Amniotic epithelial cell (primary cell): ENCODE measurements around the gene SREBF1.
"Not testable (repeated sequence)": the region's sequence is repeated elsewhere in the genome, so short reads cannot be mapped to it uniquely, and the experiment has no call there.

ENCODE experiments used
- DNase-seq: peaks from one replicate; pipeline ENCODE4 v3.0.0-alpha.2; 2010; ENCODE audit warnings: low read depth

Gene SREBF1

DNA sequence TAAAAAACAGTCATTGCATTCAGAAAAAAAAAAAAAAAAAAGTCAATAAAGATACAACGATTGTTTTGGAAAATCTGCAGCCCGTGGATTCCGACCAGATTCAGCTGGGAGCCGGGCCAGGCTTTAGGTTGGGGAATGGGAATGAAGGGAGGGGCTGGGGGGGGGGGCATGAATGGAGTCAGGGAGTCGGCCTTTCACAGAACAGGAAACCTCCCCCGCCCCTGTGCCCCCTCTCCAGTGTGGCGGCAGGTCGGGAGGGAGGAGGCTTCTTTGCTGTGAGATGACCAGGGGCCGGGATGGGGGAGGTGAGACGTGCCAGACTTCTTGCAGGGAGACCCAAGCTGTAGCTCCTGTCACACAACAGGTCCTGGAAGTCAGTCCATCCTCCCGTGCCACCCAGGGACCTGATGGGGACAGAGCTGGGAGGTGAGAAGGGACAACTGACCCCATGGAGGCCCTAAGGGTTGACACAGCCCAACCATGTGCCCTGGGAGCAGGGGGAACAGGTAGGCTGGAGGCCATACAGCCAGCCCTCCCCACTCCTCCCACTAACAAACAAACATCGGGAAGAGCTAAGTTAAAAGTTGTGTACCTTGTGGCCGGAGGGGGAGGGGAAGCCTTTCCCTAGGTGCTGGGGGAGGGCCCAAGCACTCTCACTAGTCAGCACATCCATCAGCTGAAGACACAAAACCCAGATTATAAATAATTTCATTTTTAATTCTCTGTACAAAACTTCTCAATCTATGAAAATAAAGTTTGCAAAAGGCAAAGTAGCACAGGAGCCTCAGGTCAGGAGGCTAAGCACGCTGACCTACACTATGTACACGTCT, 25.2 kb downstream of the SREBF1 start:
- peak; percentile 7 for DNase-seq

GRCh38 chr17:17810895-17811248, 25.9 kb downstream of the SREBF1 start:
- no peak for DNase-seq

GRCh38 chr17:17810084-17810894, 26.5 kb downstream of the SREBF1 start:
- DNase-seq = peak; percentile 75

GRCh38 chr17:17809531-17810083, 27.2 kb downstream of the SREBF1 start:
- no peak for DNase-seq

DNA sequence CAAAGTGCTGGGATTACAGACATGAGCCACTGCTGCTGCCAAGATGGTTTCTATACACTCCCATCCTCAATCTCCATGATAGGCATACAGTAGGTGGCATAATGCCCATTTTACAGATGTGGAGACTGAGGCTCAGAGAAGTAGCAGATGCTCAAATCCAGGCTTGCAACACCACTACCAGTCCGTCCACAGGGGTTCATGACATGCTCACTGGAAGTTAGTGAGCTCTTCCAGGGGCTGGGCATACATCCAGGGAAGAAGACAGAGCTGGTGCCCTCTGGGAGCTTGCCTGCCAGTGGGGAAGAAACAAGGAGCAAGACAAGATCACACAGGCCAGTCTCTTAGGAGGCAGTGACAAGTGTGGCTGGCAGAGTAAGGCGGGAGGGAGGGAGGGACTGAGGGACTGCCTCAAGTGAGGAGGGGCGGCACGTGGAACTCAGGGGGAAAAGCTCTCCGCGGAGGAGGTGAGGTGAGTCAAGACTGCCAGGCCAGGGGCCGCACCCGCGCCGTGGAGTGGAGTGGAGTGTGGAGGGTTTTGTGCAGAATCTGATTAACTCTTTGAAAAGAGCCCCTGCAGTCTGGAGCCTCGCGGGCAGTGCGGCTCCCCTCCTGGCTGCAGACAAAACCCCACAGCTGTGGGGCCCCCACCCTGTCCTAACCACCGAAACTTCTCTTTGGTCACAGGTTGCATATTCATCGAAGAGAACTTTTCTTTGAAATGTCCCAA, 27.9 kb downstream of the SREBF1 start:
- DNase-seq = peak; percentile 75

DNA sequence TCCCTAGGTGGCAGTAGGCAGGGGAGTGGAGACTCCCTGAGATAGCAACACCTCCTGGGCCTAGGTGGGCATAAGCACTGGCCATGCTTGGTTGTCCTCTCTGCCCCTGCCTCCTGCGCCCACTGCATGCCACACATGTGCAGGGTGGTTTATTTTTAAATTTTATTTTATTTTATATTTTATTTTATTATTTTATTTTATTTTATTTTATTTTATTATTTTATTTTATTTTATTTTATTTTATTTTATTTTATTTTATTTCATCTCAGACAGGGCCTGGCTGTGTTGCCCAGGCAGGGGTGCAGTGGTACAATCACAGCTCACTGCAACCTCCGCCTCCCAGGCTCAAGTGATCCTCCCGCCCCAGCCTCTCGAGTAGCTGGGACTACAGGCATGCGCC, 28.6 kb downstream of the SREBF1 start:
- DNase-seq = not testable (repeated sequence)

- DNase-seq = no peak
These were observed 29.3 kb downstream of the SREBF1 start for GRCh38 chr17:17807440-17807839.

DNA sequence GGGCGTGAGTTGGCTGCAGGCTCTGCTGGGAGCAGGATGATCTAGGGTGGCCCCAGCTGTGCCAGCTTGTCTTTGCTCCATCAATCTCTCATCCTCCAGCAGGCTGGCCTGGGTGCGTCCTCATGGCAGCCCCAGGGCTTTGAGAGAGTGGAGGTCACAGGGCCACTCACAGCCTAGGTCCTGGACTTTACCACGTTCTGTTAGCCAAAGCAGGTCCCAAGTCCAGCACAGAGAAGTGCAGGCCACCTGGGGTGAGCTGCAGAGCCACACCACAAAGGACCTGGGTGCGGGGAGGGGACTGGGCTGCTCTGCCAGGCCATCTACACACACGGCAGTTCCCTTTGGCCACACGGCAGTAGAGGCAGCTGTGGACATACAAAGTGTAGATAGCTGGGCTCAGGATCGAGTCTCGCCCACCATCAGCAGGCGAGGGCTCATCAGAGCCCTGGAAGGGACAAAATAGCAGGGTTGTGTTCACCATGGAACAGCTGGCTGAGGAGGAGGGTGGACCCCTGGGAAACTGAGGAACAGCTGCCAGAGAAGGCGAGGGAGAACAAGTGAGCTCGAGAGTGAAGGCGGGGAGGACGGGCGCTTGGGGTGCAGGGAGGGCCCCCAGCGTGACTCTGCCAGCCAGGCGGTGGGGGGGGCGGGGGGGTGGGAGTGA, 30.0 kb downstream of the SREBF1 start:
- DNase-seq = no peak

GRCh38 chr17:17806035-17806434, 30.8 kb downstream of the SREBF1 start:
- DNase-seq = no peak

DNA sequence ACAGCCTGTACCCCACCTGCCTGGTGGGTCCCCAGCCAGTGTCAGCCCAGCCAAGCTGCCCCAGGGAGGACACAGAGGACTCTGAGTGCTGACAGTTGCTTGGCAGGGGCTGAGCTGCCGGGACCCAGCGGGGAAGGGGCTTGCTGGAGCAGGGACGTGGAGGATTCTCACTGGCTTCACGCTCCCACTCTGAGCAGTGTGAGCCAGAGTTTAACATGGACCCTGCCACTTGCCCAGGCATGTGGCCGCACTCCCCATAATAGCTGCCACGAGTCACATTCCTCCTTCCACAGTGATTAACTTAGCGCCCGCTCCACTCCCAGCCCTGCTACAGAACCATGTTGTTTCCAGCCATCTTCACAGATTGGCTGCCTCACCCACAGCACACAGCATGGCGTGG, 31.2 kb downstream of the SREBF1 start:
- DNase-seq = no peak

DNA sequence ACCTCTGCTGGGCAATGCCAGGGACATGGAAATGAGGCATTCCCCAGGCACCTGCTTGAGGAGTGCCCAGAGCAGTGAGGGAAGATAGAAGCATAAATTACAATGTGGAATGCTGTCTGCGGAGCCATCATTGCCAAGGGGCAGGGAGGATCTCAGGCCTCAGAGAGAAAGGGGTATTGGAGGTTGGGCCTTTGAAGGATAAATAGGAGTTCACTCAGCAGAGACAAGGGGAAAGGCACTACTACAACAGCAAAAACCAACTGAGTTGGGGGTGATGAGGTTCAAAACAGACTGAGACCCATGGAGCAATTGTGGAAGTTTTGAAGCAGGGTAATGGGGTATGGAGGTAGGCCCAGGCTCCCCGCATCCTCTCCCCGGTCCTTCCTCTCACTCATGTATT, 32.8 kb downstream of the SREBF1 start:
- no peak for DNase-seq

GRCh38 chr17:17801800-17802481, 34.8 kb downstream of the SREBF1 start:
- no peak for DNase-seq

DNA sequence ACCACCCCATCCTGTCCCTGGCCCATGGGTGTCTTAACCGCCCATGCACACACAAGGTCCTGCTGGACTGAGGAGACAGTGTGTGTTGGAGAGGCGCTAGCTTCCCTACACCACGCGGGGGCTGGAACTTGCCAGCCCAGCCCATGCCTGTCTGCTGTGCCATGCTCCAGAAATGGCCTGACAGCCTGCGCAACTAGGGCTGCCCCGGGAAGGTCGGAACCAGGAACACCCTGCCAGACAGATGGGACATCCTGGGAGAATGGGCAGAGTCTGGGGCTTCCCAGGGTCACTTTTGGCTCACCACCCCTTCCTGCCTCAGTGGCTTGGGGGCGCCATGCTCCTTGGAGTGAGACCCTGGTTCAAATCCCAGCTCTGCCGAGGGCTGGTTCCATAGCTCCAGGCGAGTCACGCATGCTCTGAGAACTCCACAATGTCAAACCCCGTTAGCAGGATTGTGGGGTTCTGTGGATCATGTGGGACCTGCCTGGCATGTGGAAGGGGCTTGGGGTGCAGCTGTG, 36.2 kb downstream of the SREBF1 start:
- no peak for DNase-seq

GRCh38 chr17:17798573-17799255, 38.1 kb downstream of the SREBF1 start:
- DNase-seq = no peak

GRCh38 chr17:17798010-17798556, 38.7 kb downstream of the SREBF1 start:
- no peak for DNase-seq

DNA sequence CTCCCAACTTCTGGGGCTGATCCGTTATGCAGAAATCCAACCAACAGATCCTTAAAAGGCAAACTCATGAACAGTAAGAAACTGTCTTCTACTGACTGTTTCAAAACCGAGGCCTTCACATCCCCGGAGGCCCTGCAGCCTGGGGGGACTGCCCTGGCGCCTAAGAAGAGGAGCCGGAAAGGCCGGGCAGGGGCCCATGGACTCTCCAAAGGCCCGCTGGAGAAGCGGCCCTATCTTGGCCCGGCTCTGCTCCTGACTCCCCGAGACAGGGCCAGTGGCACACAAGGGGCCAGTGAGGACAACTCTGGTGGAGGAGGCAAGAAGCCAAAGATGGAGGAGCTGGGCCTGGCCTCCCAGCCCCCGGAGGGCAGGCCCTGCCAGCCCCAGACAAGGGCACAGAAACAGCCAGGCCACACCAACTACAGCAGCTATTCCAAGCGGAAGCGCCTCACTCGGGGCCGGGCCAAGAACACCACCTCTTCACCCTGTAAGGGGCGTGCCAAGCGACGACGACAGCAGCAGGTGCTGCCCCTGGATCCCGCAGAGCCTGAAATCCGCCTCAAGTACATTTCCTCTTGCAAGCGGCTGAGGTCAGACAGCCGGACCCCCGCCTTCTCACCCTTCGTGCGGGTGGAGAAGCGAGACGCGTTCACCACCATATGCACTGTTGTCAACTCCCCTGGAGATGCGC, 39.5 kb downstream of the SREBF1 start:
- DNase-seq = no peak

- DNase-seq = no peak
These were observed 40.1 kb downstream of the SREBF1 start for GRCh38 chr17:17796787-17797061.

- DNase-seq = no peak
These were observed 40.6 kb downstream of the SREBF1 start for GRCh38 chr17:17795946-17796786.

DNA sequence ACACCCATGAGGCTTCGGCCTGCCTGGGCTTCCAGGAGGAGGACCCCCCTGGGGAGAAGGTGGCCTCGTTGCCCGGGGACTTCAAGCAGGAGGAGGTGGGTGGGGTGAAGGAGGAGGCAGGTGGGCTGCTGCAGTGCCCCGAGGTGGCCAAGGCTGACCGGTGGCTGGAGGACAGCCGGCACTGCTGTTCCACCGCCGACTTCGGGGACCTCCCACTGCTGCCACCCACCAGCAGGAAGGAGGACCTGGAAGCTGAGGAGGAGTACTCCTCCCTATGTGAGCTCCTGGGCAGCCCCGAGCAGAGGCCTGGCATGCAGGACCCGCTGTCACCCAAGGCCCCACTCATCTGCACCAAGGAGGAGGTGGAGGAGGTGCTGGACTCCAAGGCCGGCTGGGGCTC, 41.5 kb downstream of the SREBF1 start:
- DNase-seq = no peak
